Hepatocyte (in vitro differentiated cells): ENCODE measurements around the gene SYT1. TPM values are rescaled to one million over a fixed set of nuclear protein-coding genes. Genes with fewer than 3 reads are reported as not detected.

ENCODE experiments used
- DNase-seq: peaks from one replicate; pipeline ENCODE4 v3.0.0-alpha.2; 2016; ENCODE audit warnings: low spot score
- H2AFZ ChIP-seq: fragments of 200-600 bp; sonication (generic); 2 replicates; pipeline ENCODE4 v1.6.0; 2016; ENCODE audit warnings: antibody characterized with exemption, mild to moderate bottlenecking
- H3K27ac ChIP-seq: fragments of 200-600 bp; sonication (generic); 2 replicates; pipeline ENCODE4 v1.5.1; 2016; ENCODE audit warnings: mild to moderate bottlenecking
- H3K27me3 ChIP-seq: fragments of 200-600 bp; sonication (generic); 2 replicates; pipeline ENCODE4 v1.6.1; 2016
- H3K36me3 ChIP-seq: fragments of 200-600 bp; sonication (generic); replicated peaks from 2 replicates; pipeline ENCODE4 v1.5.1; 2016; ENCODE audit warnings: low read depth; ENCODE audit not compliant: insufficient read depth
- H3K4me1 ChIP-seq: fragments of 200-600 bp; sonication (generic); 2 replicates; pipeline ENCODE4 v1.5.1; 2016; ENCODE audit warnings: mild to moderate bottlenecking, moderate library complexity; ENCODE audit not compliant: insufficient read depth
- H3K4me2 ChIP-seq: fragments of 200-600 bp; sonication (generic); 2 replicates; pipeline ENCODE4 v1.6.0; 2016
- H3K4me3 ChIP-seq: fragments of 200-600 bp; sonication (generic); 2 replicates; pipeline ENCODE4 v1.5.1; 2016; ENCODE audit warnings: mild to moderate bottlenecking
- H3K79me2 ChIP-seq: fragments of 200-600 bp; sonication (generic); 2 replicates; pipeline ENCODE4 v1.6.0; 2017; ENCODE audit warnings: mild to moderate bottlenecking
- H3K9me2 ChIP-seq: fragments of 200-600 bp; sonication (generic); replicated peaks from 2 replicates; pipeline ENCODE4 v1.6.0; 2017; ENCODE audit warnings: mild to moderate bottlenecking; ENCODE audit not compliant: insufficient read depth
- H3K9me3 ChIP-seq: fragments of 200-600 bp; sonication (generic); 2 replicates; pipeline ENCODE4 v1.5.1; 2016; ENCODE audit warnings: low read depth, mild to moderate bottlenecking
- H4K20me1 ChIP-seq: fragments of 200-600 bp; sonication (generic); 2 replicates; pipeline ENCODE4 v1.6.0; 2016; ENCODE audit warnings: mild to moderate bottlenecking; ENCODE audit not compliant: insufficient read depth, poor library complexity, severe bottlenecking
- CTCF ChIP-seq: fragments of 200-600 bp; sonication (generic); IDR thresholded peaks from 2 replicates; pipeline ENCODE4 v1.5.1; 2016; ENCODE audit warnings: antibody characterized with exemption, mild to moderate bottlenecking; ENCODE audit not compliant: poor library complexity
- EZH2 ChIP-seq: fragments of 200-600 bp; sonication (generic); IDR thresholded peaks from 2 replicates; pipeline ENCODE4 v1.6.1; 2016; ENCODE audit warnings: antibody characterized with exemption, mild to moderate bottlenecking, borderline replicate concordance
- EZH2phosphoT487 ChIP-seq: fragments of 200-600 bp; sonication (generic); IDR thresholded peaks from one replicate; pipeline ENCODE4 v1.6.1; 2018; ENCODE audit warnings: antibody characterized with exemption, mild to moderate bottlenecking, low read depth, moderate library complexity; ENCODE audit not compliant: unreplicated experiment, severe bottlenecking
- WGBS: methylation state at CpG from one replicate; pipeline ENCODE4 v1.1.6; 2016; ENCODE audit warnings: low lambda C conversion rate; ENCODE audit errors: missing lambda C conversion rate; 5-methylcytosine and 5-hydroxymethylcytosine counted together
- polyA plus RNA-seq: library from polyadenylated mRNA; unstranded; fragments of >200 nt; fragmentation: Nextera tagmentation; extraction: Ambion mirVana; gene quantifications from 2 replicates; pipeline ENCODE4 v1.2.1, GENCODE V29; 2016
- total RNA-seq: library from RNA; depleted of rRNA; stranded (reverse); fragments of >200 nt; gene quantifications from 2 replicates; pipeline ENCODE4 v1.2.3, GENCODE V29; 2014

The SYT1 gene
- 1.8 and 2.5 TPM in 2 replicates for total RNA-seq
- polyA plus RNA-seq: 1.3 and 1.4 TPM in 2 replicates

GRCh38 chr12:78864403-78864869, at the start of gene SYT1:
Gene SYT1, plus strand, starts transcription at chr12:78864774.
- H3K4me2 ChIP-seq: peak within 1 kb of the TSS; percentile 94
- peak within 1 kb of the TSS; percentile 90 for H2AFZ ChIP-seq
- no peaks in the 10 kb centered on the region for H3K79me2 ChIP-seq
- H3K9me3 ChIP-seq: no peaks in the 10 kb centered on the region
- peaks cover 46% of the 10 kb centered on the region for H3K27me3 ChIP-seq
- no peak for TF ChIP-seq CTCF
- no peak for TF ChIP-seq EZH2phosphoT487
- no peak for TF ChIP-seq EZH2
- DNase-seq: peak; percentile 72
- H3K36me3 ChIP-seq: no peaks in the 10 kb centered on the region
- H3K9me2 ChIP-seq: no peaks in the 10 kb centered on the region
- peak within 1 kb of the TSS; percentile 24 for H3K27ac ChIP-seq
- H4K20me1 ChIP-seq: no peaks in the 10 kb centered on the region
- peak within 1 kb of the TSS; percentile 63 for H3K4me3 ChIP-seq
- WGBS: 1% methylated on average over 19 of the region's 19 CpGs
- H3K4me1 ChIP-seq: peaks cover 5% of the 10 kb centered on the region

GRCh38 chr12:78818487-78818886, 46.1 kb upstream of the SYT1 start:
- H3K4me2 ChIP-seq: no peak overlapping the region
- no peaks in the 10 kb centered on the region for H3K9me2 ChIP-seq
- no peak overlapping the region for H3K4me3 ChIP-seq
- no peaks in the 10 kb centered on the region for H4K20me1 ChIP-seq
- no peaks in the 10 kb centered on the region for H3K79me2 ChIP-seq
- H3K36me3 ChIP-seq: no peaks in the 10 kb centered on the region
- no peak overlapping the region for H3K27ac ChIP-seq
- no peaks in the 10 kb centered on the region for H3K27me3 ChIP-seq
- no peaks in the 10 kb centered on the region for H3K9me3 ChIP-seq
- H3K4me1 ChIP-seq: no peaks in the 10 kb centered on the region
- TF ChIP-seq CTCF (no peak), EZH2phosphoT487 (no peak), EZH2 (no peak)
- no peak overlapping the region for H2AFZ ChIP-seq
- WGBS: 38% methylated on average over 5 of the region's 5 CpGs
- no peak for DNase-seq

GRCh38 chr12:78820946-78821345, 43.6 kb upstream of the SYT1 start:
- 82% methylated on average over 2 of the region's 2 CpGs for WGBS

More at GRCh38 chr12:78820946-78821345, 43.6 kb upstream of the SYT1 start:
- Histone ChIP-seq H4K20me1 (no peaks in the 10 kb centered on the region), H3K27ac (no peak overlapping the region), H3K36me3 (no peaks in the 10 kb centered on the region), H3K79me2 (no peaks in the 10 kb centered on the region), H3K9me2 (no peaks in the 10 kb centered on the region), H3K9me3 (no peaks in the 10 kb centered on the region), H3K4me2 (no peak overlapping the region), H3K4me3 (no peak overlapping the region), H2AFZ (no peak overlapping the region), H3K4me1 (no peaks in the 10 kb centered on the region), H3K27me3 (no peaks in the 10 kb centered on the region)
- TF ChIP-seq CTCF: no peak
- no peak for TF ChIP-seq EZH2phosphoT487
- TF ChIP-seq EZH2: no peak
- no peak for DNase-seq
